H1 (cell line): ENCODE measurements around the gene TMCO1.

Experiments used
- BCL11A ChIP-seq, 2 experiments: IDR thresholded peaks; one replicate each; pipeline ENCODE4 v1.6.1; 2011; ENCODE audit warnings: low read depth in 2 of 2, low read length in 2 of 2, mild to moderate bottlenecking in 2 of 2
- CREB1 ChIP-seq: IDR thresholded peaks from 2 replicates; pipeline ENCODE4 v1.6.1; 2012; ENCODE audit warnings: inconsistent platforms
- CTCF ChIP-seq, 3 experiments: IDR thresholded peaks; 1 replicate in 2 of 3; 2 replicates in 1 of 3; pipeline versions ENCODE4 v1.5.1 to v1.6.1; 2011; ENCODE audit warnings: low read length in 3 of 3, mild to moderate bottlenecking in 3 of 3, inconsistent platforms in 2 of 3, low read depth in 1 of 3, moderate library complexity in 1 of 3; ENCODE audit not compliant: insufficient read depth in 1 of 3; ENCODE audit errors: control extremely low read depth in 1 of 3
- JUN ChIP-seq: IDR thresholded peaks from 2 replicates; pipeline ENCODE4 v1.6.1; 2011; ENCODE audit warnings: low read depth, mild to moderate bottlenecking, improper control_type of control experiment, low read length
- POLR2A ChIP-seq, 2 experiments: IDR thresholded peaks; 1 replicate in 1 of 2; 2 replicates in 1 of 2; pipeline ENCODE4 v1.6.1; 2011; ENCODE audit warnings: low read depth in 2 of 2, low read length in 2 of 2, mild to moderate bottlenecking in 2 of 2; ENCODE audit errors: control extremely low read depth in 1 of 2
- POLR2AphosphoS5 ChIP-seq: IDR thresholded peaks from 2 replicates; pipeline ENCODE4 v1.6.1; 2011; ENCODE audit warnings: low read depth, low read length
- RBBP5 ChIP-seq: IDR thresholded peaks from 2 replicates; pipeline ENCODE4 v1.7.1; 2012; ENCODE audit warnings: low read depth, mild to moderate bottlenecking, inconsistent platforms, low read length, moderate library complexity, borderline replicate concordance
- RFX5 ChIP-seq: IDR thresholded peaks from 2 replicates; pipeline ENCODE4 v1.6.1; 2011; ENCODE audit warnings: low read depth, low read length, improper control_type of control experiment, borderline replicate concordance
- SUZ12 ChIP-seq: fragments of 200-600 bp; sonication (generic); IDR thresholded peaks from 2 replicates; pipeline ENCODE4 v1.6.1; 2012; ENCODE audit warnings: mild to moderate bottlenecking, inconsistent platforms, low read length, moderate library complexity, mixed read lengths
- YY1 ChIP-seq: IDR thresholded peaks from 2 replicates; pipeline ENCODE4 v1.6.1; 2011; ENCODE audit warnings: low read depth, mild to moderate bottlenecking, low read length

DNA sequence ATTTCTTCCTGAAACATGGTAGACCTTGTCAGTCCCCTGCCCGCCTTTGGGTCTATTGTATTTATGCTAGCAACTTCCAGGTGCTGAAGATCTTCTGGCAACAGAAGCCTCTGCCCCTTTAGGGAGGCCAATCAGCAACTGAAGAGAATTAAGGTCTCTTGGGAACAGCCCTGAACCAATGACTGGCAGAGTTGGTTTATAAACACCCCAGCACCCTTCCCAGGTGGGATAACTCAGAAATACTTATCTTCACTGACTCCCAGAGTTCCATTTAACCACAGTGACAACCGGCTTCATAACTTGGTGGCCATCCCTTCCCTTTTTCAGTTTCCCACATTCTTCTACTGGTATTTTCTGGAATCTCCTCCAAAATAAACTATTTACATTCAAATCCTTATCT is 27.2 kb upstream of the TMCO1 start:
- TF ChIP-seq CTCF (IDR thresholded peaks at IDR 0.05; ENCODE audit: control extremely low read depth in 1 of 3, insufficient read depth in 1 of 3, low read depth in 1 of 3, low read length in 3 of 3) (no peak), POLR2AphosphoS5 (no peak), SUZ12 (no peak), RBBP5 (no peak), YY1 (no peak), JUN (no peak), RFX5 (no peak), BCL11A (IDR thresholded peaks at IDR 0.05; ENCODE audit: low read depth in 2 of 2, low read length in 2 of 2) (no peak), CREB1 (no peak), POLR2A (IDR thresholded peaks at IDR 0.05; ENCODE audit: control extremely low read depth in 1 of 2, low read depth in 2 of 2, low read length in 2 of 2) (no peak)
